ENCODE results near the gene TESK2.

TESK2 gene

GRCh38 chr1:45299296-45299695 lies 191.7 kb downstream of the TESK2 start:
- no peak for DNase-seq

GRCh38 chr1:45297666-45298356 lies 193.2 kb downstream of the TESK2 start:
- DNase-seq, result no peak
